Lung (tissue), 12 donors: ENCODE results near the gene CXorf38. TPM values are rescaled to one million over a fixed set of nuclear protein-coding genes. Genes with fewer than 3 reads are reported as not detected.
"Not testable (repeated sequence)": the region's sequence is repeated elsewhere in the genome, so short reads cannot be mapped to it uniquely, and the experiment has no call there.

Experiments
- ATAC-seq: fragments of 200-7000 bp; cut with Tn5 transposase; one replicate; pipeline ENCODE4 v1.9.1; 2020; ENCODE audit warnings: moderate number of reproducible peaks; ENCODE audit not compliant: insufficient read depth, low FRiP score
- DNase-seq, 3 donors: peaks; one replicate each; pipeline ENCODE4 v3.0.0-alpha.2; 2013 to 2017
- H3K27ac ChIP-seq, 2 donors: one replicate each; pipeline ENCODE4 v1.5.1; 2013; ENCODE audit warnings: mild to moderate bottlenecking in 2 of 2, moderate library complexity in 2 of 2, control low read depth in 1 of 2, inconsistent platforms in 1 of 2, low read depth in 1 of 2, low read length in 1 of 2
- H3K27me3 ChIP-seq, 3 donors: one replicate each; pipeline ENCODE4 v1.5.1; 2013; ENCODE audit warnings: low read length in 2 of 3; ENCODE audit not compliant: control insufficient read depth in 3 of 3, insufficient read depth in 3 of 3
- H3K36me3 ChIP-seq, 4 donors: one replicate each; pipeline ENCODE4 v1.5.1; 2013; ENCODE audit warnings: low read length in 4 of 4, mild to moderate bottlenecking in 1 of 4, moderate library complexity in 1 of 4; ENCODE audit not compliant: control insufficient read depth in 4 of 4, insufficient read depth in 4 of 4
- H3K4me1 ChIP-seq, 5 donors: one replicate each; pipeline ENCODE4 v1.5.1; 2013; ENCODE audit warnings: low read length in 5 of 5, mild to moderate bottlenecking in 2 of 5, moderate library complexity in 1 of 5; ENCODE audit not compliant: control insufficient read depth in 5 of 5, insufficient read depth in 5 of 5
- H3K4me3 ChIP-seq: one replicate; pipeline ENCODE4 v1.5.1; 2013; ENCODE audit warnings: mild to moderate bottlenecking, control low read depth, moderate library complexity
- H3K9ac ChIP-seq, 2 donors: one replicate each; pipeline ENCODE4 v1.5.1; 2013; ENCODE audit warnings: low read length in 2 of 2, control low read depth in 1 of 2; ENCODE audit not compliant: insufficient read depth in 1 of 2
- H3K9me3 ChIP-seq, 4 donors: one replicate each; pipeline ENCODE4 v1.5.1; 2013; ENCODE audit warnings: low read length in 3 of 4, mild to moderate bottlenecking in 1 of 4, moderate library complexity in 1 of 4; ENCODE audit not compliant: control insufficient read depth in 4 of 4, insufficient read depth in 3 of 4
- WGBS, 2 donors: extraction: QIAGEN DNeasy Blood & Tissue Kit; methylation state at CpG; one replicate each; pipeline ENCODE4 v1.1.7; 2013; 5-methylcytosine and 5-hydroxymethylcytosine counted together
- polyA plus RNA-seq, 2 donors: library from polyadenylated mRNA; stranded (reverse); fragments of 200-250 nt; gene quantifications; one replicate each; pipeline ENCODE4 v1.2.1, GENCODE V29; 2013
- total RNA-seq, 2 donors: library from RNA; depleted of rRNA in 1 of 2; stranded (reverse); fragments of >200 nt in 1 of 2; gene quantifications; one replicate each; pipeline ENCODE4 v1.2.1, GENCODE V29; 2014 to 2021
- TF ChIP-seq, protein P1 (sequence below): IDR thresholded peaks from 2 replicates; pipeline ENCODE4 v1.5.1; 2012; ENCODE audit warnings: mild to moderate bottlenecking; ENCODE audit errors: control extremely low read depth, extremely low read depth
- donor health status: control.
- donor health status: control.
- donor health status: Bipolar disorder and iron deficiency.
- donor health status: healthy.
- donor health status: DM: yes; HTN: yes; CAD: no.

CXorf38 gene
- total and polyA plus RNA-seq, 4 donors = 8.2 to 17.8 (median 16.1) TPM

DNA sequence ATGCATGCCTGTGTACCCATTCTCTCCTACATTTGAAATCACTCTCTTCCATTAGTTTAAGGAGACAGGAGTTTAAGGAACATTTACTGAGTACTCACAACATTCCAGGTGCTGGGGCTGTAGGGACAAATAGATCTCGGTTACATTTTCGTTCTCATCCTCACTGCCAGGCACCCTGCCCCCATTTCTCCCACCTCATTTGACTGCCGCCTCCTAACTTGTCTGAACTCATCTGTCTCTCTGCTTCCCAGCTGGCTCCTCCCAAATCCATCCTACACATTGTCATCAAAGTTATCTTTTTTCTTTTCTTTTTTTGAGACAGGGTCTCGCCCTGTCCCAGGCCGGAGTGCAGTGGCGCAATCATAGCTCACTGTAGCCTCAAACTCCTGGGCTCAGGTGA, 43.9 kb downstream of the CXorf38 start:
- Histone ChIP-seq H3K27me3 (peaks cover 0 to 43% (median 19%) of the 10 kb centered on the region in 3 donors), H3K4me1 (no peaks in the 10 kb centered on the region), H3K36me3 (peaks cover 0 to 8% (median 4%) of the 10 kb centered on the region in 4 donors), H3K4me3 (no peak overlapping the region), H3K9me3 (no peaks in the 10 kb centered on the region), H3K9ac (no peak overlapping the region), H3K27ac (no peak overlapping the region)
- TF ChIP-seq, protein P1, sequence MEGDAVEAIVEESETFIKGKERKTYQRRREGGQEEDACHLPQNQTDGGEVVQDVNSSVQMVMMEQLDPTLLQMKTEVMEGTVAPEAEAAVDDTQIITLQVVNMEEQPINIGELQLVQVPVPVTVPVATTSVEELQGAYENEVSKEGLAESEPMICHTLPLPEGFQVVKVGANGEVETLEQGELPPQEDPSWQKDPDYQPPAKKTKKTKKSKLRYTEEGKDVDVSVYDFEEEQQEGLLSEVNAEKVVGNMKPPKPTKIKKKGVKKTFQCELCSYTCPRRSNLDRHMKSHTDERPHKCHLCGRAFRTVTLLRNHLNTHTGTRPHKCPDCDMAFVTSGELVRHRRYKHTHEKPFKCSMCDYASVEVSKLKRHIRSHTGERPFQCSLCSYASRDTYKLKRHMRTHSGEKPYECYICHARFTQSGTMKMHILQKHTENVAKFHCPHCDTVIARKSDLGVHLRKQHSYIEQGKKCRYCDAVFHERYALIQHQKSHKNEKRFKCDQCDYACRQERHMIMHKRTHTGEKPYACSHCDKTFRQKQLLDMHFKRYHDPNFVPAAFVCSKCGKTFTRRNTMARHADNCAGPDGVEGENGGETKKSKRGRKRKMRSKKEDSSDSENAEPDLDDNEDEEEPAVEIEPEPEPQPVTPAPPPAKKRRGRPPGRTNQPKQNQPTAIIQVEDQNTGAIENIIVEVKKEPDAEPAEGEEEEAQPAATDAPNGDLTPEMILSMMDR = no peak
- DNase-seq = no peak
- WGBS, 2 donors = 90 to 97% methylated on average over 6 of the region's 6 CpGs
- ATAC-seq = no peak

DNA sequence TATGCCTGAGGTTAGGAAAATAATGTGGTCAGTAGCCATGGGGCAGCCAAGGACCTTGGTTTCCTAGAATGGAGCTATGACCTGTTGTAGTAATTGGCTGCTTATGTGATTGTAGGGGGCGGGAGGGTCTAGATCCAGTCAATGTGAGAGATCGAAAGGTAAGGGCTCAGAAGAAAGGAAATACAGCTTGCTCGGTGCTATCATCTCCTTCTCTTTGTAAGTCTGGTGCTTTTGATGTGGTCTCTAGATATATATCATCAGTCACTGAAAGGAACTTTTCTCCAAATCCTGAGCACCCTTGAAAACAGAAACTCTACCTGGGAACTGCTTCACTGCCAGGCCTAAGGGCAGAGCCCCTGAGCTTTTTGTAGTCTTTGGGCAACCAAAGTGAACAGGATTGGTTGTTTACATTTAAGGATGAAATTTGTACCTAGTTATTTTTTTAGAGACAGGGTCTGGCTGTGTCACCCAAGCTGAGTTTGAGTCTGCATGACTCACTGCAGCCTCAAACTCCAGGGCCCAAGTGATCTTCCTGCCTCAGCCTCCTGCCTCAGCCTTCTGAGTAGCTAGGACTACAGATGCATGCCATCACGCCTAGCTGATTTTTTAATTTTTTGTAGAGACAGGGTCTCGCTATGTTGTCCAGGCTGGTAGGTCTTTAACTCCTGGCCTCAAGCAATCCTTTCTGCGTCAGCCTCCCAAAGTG, 57.6 kb downstream of the CXorf38 start:
- DNase-seq, H3K27ac ChIP-seq, H3K36me3 ChIP-seq, H3K9ac ChIP-seq, ATAC-seq, H3K4me1 ChIP-seq, H3K4me3 ChIP-seq, H3K9me3 ChIP-seq: not testable (repeated sequence)
- H3K27me3 ChIP-seq = peaks cover 0 to 33% (median 6%) of the 10 kb centered on the region in 3 donors
- WGBS, 2 donors = 89 to 91% methylated on average over 6 of the region's 6 CpGs

DNA sequence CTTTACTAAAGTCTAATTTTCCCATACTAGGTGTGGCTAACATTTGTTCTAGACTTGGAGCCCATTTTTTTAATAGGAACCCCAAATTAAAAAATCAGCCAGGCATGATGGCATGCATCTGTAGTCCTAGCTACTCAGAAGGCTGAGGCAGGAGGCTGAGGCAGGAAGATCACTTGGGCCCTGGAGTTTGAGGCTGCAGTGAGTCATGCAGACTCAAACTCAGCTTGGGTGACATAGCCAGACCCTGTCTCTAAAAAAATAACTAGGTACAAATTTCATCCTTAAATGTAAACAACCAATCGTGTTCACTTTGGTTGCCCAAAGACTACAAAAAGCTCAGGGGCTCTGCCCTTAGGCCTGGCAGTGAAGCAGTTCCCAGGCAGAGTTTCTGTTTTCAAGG, 59.7 kb downstream of the CXorf38 start:
- DNase-seq, H3K9me3 ChIP-seq, H3K36me3 ChIP-seq, H3K4me3 ChIP-seq, H3K27ac ChIP-seq, H3K9ac ChIP-seq, H3K4me1 ChIP-seq, ATAC-seq: not testable (repeated sequence)
- peaks cover 0 to 39% (median 6%) of the 10 kb centered on the region in 3 donors for H3K27me3 ChIP-seq
- 64 to 86% methylated on average over 1 of the region's 1 CpG for WGBS, 2 donors

DNA sequence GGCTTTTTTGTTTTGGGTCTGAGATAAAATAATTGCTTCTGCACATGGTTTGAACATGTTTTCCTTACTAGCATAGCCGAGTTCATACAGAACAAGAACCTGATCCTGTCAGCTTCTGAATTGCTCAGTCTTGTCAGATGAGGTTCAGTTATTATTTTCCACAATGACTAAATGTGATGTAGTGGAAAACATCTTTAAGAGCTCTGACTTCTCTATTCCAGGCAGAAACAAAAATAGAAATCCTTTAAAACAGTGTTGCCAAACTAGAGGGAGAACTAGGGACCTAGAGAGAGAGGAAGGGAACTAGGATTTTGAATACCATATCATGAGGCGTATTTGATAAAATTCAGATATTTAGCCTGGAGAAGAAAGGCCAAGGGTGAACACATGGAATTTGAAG, 64.5 kb downstream of the CXorf38 start:
- Histone ChIP-seq H3K4me3 (no peak overlapping the region), H3K4me1 (peaks cover 0 to 6% (median 6%) of the 10 kb centered on the region in 5 donors), H3K27ac (no peak overlapping the region), H3K9ac (no peak overlapping the region), H3K36me3 (no peaks in the 10 kb centered on the region), H3K27me3 (peaks cover 0 to 42% (median 3%) of the 10 kb centered on the region in 3 donors), H3K9me3 (peaks cover 0 to 7% (median 0%) of the 10 kb centered on the region in 4 donors)
- TF ChIP-seq, protein P1 = no peak
- DNase-seq (no peak), ATAC-seq (no peak)
- WGBS, 2 donors = 78 to 84% methylated on average over 2 of the region's 2 CpGs

DNA sequence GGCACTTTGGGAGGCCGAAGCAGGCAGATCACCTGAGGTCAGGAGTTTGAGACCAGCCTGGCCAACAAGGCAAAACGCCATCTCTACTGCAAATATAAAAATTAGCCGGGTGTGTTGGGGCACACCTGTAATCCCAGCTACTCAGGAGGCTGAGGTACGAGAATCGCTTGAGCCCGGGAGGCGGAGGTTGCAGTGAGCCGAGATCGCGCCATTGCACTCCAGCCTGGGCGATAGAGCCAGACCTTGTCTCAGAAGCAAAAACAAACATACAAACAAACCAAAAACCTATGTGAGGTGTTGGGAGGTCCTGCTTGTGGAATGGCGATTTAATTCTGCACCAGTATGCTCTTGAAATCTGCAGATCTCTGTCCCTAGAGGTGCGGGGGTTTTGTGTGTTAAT, 65.2 kb downstream of the CXorf38 start:
- not testable (repeated sequence) for H3K4me3 ChIP-seq, H3K9me3 ChIP-seq, H3K27ac ChIP-seq, H3K4me1 ChIP-seq, ATAC-seq, DNase-seq, H3K9ac ChIP-seq, H3K36me3 ChIP-seq
- whole genome bisulfite sequencing, 2 donors = 90 to 95% methylated on average over 13 of the region's 13 CpGs
- H3K27me3 ChIP-seq = peaks cover 3 to 38% (median 4%) of the 10 kb centered on the region in 3 donors
